Spleen (tissue), 7 donors: ENCODE measurements around the gene GRAMD1A.
A peak's percentile ranks its signal among the peaks of the same experiment; 100 is the strongest.

Source experiments
- CTCF ChIP-seq, 11 experiments: fragments of 200-600 bp in 7 of 11; fragments of 450-650 bp in 4 of 11; sonication (generic) in 4 of 11; IDR thresholded peaks in 8 of 11; conservative IDR thresholded peaks in 3 of 11; 1 replicate in 7 of 11; 2 replicates in 4 of 11; pipeline versions ENCODE4 v1.4.0 to v1.8.0; 2016 to 2021; ENCODE audit warnings: antibody characterized with exemption in 11 of 11, inconsistent platforms in 4 of 11, mild to moderate bottlenecking in 1 of 11
- POLR2AphosphoS5 ChIP-seq, 3 donors: sonication (generic); formaldehyde crosslinking; IDR thresholded peaks; one replicate each; pipeline ENCODE4 v1.5.1; 2017; ENCODE audit warnings: antibody characterized with exemption in 3 of 3
- donor health status: DM: no; HTN: no; CAD: no; lungs with moderate emphysema.
- donor health status: DM: no; HTN: no; CAD: no.
- donor health status: DM: no; HTN: no; CAD: no.

GRCh38 chr19:35023428-35023827 is 23.3 kb downstream of the GRAMD1A start:
- TF ChIP-seq CTCF (IDR thresholded peaks at IDR 0.05 in 8 of 11, conservative IDR thresholded peaks at IDR 0.05 in 3 of 11) (no peak), POLR2AphosphoS5 (IDR thresholded peaks at IDR 0.05) (peak in 1 of 3 donors; percentile 66)
